Suprapubic skin (tissue), 3 donors: ENCODE measurements around the gene ZNF638.

Experiments used
- CTCF ChIP-seq, 2 donors: fragments of 200-600 bp in 1 of 2; fragments of 450-650 bp in 1 of 2; sonication (generic) in 1 of 2; IDR thresholded peaks; one replicate each; pipeline ENCODE4 v1.5.1; 2016 to 2019; ENCODE audit warnings: antibody characterized with exemption in 2 of 2, mild to moderate bottlenecking in 1 of 2, moderate library complexity in 1 of 2
- POLR2A ChIP-seq, 2 donors: fragments of 450-650 bp; IDR thresholded peaks; one replicate each; pipeline ENCODE4 v1.6.1; 2017; ENCODE audit warnings: antibody characterized with exemption in 2 of 2, mild to moderate bottlenecking in 2 of 2, moderate library complexity in 2 of 2

- TF ChIP-seq POLR2A (IDR thresholded peaks at IDR 0.05) (no peak), CTCF (IDR thresholded peaks at IDR 0.05) (no peak)
Observed at GRCh38 chr2:71283131-71283530, 48.5 kb upstream of the ZNF638 start.
